Muscle layer of duodenum (tissue), 2 donors: ENCODE results near the gene RAB17.
A peak's percentile ranks its signal among the peaks of the same experiment; 100 is the strongest.
"Not testable (repeated sequence)": the region's sequence is repeated elsewhere in the genome, so short reads cannot be mapped to it uniquely, and the experiment has no call there.

Experiments used
- H3K27ac ChIP-seq: one replicate; pipeline ENCODE4 v1.7.0; 2013; ENCODE audit warnings: mild to moderate bottlenecking, low read length
- H3K27me3 ChIP-seq: one replicate; pipeline ENCODE4 v1.7.0; 2013; ENCODE audit warnings: low read depth, mild to moderate bottlenecking, control low read depth, low read length
- H3K36me3 ChIP-seq, 2 donors: one replicate each; pipeline ENCODE4 v1.7.0; 2013; ENCODE audit warnings: low read length in 2 of 2, control low read depth in 1 of 2, mild to moderate bottlenecking in 1 of 2; ENCODE audit not compliant: insufficient read depth in 2 of 2, control insufficient read depth in 1 of 2
- H3K4me1 ChIP-seq, 2 donors: one replicate each; pipeline ENCODE4 v1.7.0; 2013; ENCODE audit warnings: low read length in 2 of 2, mild to moderate bottlenecking in 2 of 2, control low read depth in 1 of 2, moderate library complexity in 1 of 2; ENCODE audit not compliant: insufficient read depth in 2 of 2, control insufficient read depth in 1 of 2
- H3K4me3 ChIP-seq, 2 donors: one replicate each; pipeline ENCODE4 v1.7.0; 2013; ENCODE audit warnings: low read length in 2 of 2, low read depth in 1 of 2, mild to moderate bottlenecking in 1 of 2
- H3K9me3 ChIP-seq, 2 donors: one replicate each; pipeline ENCODE4 v1.7.0; 2013; ENCODE audit warnings: low read length in 2 of 2, control low read depth in 1 of 2, mild to moderate bottlenecking in 1 of 2; ENCODE audit not compliant: control insufficient read depth in 1 of 2
- donor health status: healthy.

Gene RAB17

DNA sequence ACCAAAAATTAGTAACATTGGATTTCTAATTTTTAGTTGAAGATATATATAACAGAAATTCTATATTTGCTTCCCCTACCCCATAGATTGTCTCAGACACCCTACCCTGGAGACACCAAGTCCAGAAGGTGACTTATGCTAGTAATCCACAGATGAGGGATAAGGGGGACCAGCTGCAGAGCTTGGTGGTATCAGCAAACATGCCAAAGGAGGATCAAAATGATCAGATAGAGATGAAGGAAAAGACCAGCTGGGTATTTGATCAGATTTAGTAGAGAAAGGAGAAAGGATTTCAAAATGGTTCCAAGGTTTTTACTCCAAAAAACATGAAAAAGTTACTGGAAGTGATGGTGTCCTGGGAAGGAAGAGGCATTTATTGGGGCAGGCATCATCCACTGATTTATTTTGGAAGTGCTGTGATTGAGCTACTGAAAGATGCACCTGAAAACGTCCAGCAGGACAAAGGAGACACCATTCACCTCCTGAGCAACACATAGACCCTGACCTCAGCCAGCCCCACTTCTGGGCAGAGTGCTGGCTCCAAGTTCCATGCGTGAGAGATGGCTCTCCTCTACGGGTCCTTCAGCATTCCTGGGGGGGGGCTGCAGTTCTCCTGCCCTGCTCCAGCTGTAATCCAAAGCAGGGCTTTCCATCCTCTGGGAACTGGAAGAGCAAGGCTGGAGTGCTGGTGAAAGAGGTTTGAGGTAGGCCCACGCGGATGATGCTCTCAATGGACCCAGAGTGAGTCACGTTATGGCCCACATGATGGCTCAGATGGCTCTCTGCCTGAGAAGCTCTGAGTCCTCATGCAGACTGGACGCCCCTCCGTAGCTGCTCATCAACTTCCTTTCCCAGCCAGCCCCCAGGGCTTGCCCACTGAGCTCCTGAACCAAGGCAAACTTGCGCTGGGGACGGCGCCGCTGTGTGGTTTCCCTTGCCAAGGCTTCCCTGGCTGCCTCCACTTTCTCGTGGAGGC is 33.2 kb upstream of the RAB17 start:
- Histone ChIP-seq H3K4me3 (no peak overlapping the region), H3K4me1 (peaks cover 0 to 7% of the 10 kb centered on the region in 2 donors), H3K9me3 (no peaks in the 10 kb centered on the region), H3K27ac (no peak overlapping the region), H3K36me3 (no peaks in the 10 kb centered on the region), H3K27me3 (no peaks in the 10 kb centered on the region)

DNA sequence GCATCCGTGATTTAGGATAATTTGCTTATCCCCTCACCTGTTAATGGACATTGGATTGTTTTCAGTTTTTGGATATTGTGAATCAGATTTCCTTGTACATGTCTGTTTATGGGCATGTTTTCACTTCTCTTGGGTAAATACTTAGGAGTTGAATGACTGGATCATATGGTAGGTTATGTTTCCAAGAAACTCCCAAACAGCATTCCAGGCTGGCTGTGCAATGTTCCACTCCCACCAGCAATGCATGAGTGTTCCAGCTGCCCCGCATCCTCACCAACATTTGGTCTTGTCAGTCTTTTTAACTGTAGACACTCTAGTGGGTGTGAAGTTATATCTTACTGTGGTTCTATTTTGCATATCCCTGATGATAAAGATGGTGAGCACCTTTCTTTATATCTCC is 27.9 kb upstream of the RAB17 start:
- H3K27ac ChIP-seq = no peak overlapping the region
- H3K9me3 ChIP-seq = no peaks in the 10 kb centered on the region
- no peak overlapping the region for H3K4me3 ChIP-seq
- no peaks in the 10 kb centered on the region for H3K36me3 ChIP-seq
- peaks cover 0 to 32% of the 10 kb centered on the region in 2 donors for H3K4me1 ChIP-seq
- no peaks in the 10 kb centered on the region for H3K27me3 ChIP-seq

DNA sequence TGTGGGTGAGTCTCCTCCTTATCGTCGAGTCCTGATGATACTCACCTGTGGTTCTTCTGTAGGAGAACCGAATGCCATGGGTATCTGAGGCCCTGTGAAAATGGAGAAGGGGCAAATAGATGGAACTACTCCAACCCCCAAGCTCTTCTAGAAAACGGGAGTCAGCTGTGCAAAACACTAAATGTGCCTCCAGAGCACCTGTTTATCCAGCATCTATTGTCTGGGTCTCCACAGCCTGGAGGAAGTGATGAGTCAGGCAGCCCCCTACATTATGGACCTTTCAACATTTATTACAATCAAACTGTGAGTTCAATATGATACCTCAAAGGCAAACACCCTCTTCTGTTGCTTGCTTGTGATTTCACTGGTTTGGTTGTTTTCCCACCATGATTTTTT is 27.1 kb upstream of the RAB17 start:
- Histone ChIP-seq H3K27ac (peak overlapping the region; percentile 34), H3K4me3 (no peak overlapping the region), H3K9me3 (no peaks in the 10 kb centered on the region), H3K36me3 (no peaks in the 10 kb centered on the region), H3K27me3 (no peaks in the 10 kb centered on the region), H3K4me1 (peaks cover 0 to 32% of the 10 kb centered on the region in 2 donors)

DNA sequence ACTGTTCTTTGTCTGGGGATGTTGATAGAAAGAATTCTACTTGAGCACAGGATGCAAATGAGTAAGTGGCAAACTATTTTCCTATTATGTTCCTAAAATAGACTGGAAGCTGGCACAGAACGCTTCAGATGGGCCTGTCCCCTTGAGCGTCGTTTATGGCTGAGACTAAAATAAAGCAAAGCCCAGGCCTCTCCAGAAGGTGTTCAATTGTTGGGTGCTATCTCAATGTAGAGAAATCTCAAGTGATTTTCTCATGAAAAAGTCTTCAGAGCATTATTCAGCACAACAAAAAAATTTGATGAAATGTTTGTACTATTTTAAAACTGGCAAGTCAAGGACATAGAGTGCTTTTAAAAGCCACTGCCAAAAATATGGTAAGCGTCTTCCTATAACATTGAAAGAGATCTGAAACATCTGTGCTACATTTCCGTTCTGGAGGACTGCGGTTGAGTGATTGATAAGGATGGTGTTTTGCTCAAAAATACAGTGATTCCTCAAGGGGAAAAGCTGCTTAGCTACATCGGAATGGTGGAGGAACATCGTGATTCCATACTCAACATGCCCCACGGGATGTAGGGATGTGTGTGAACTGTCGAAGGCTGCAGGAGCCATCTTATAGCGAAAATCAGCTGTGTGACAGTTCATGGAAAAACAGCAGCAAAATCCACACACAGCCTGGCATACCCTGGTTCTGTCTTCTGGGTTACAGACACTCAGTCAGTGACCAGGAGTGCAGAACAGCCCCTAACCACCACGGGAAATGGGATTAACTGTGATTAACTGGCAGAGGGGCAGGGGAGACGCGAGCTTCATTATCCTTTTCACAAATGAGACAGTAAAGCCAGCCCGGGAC is 26.4 kb upstream of the RAB17 start:
- Histone ChIP-seq H3K9me3 (no peaks in the 10 kb centered on the region), H3K4me1 (peaks cover 0 to 32% of the 10 kb centered on the region in 2 donors), H3K4me3 (peak overlapping the region in 1 of 2 donors; percentile 23), H3K36me3 (no peaks in the 10 kb centered on the region), H3K27me3 (no peaks in the 10 kb centered on the region), H3K27ac (peak overlapping the region; percentile 34)

DNA sequence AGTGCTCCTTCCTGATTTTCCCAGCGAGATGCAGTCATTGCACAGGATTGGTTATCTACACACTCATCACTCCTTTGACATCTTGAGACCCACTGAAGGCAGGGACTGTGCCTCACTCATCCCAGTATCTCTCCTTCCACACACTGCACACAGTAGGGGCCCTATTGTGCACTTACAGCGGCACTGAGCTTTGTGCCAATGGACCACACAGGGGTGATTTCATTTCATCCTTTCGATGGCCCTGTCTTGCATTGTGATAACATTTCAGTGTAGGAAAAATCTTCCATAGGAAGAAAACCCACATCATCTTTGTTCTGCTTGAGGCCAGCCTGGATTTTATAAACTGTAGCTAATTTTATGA is 25.8 kb upstream of the RAB17 start:
- Histone ChIP-seq H3K27ac (peak overlapping the region; percentile 34), H3K4me3 (peak overlapping the region in 1 of 2 donors; percentile 23), H3K9me3 (no peaks in the 10 kb centered on the region), H3K36me3 (no peaks in the 10 kb centered on the region), H3K4me1 (peaks cover 0 to 32% of the 10 kb centered on the region in 2 donors), H3K27me3 (no peaks in the 10 kb centered on the region)

DNA sequence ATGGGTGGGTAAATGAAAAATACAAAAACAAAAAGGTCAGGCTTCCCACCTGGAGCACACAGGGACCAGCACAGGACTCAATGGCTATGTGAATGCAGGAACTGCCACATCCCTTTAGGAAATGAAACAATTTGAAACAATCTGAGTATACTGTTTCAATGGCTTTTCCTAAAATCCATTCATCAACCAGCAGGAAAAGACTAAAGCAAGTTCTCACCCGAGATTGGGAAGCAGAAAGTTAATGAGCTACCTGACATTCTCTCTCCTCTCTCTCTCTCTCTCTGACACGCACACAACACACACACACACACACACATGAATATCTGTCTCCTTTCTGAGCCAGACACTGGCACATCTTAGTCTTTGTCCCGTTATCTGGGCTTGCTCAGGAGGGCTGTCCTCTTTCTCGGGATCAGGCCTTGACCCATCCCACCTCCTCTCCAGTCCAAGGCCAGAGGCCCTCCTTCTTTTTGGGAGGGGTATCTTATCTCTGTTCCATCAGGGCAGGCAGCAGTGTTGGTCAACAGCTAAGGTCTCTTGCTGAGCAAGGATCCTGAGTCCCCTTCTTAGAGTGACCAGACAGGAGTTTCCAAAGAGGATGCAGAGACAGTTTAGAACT is 25.2 kb upstream of the RAB17 start:
- H3K4me1 ChIP-seq = peaks cover 0 to 32% of the 10 kb centered on the region in 2 donors
- peak overlapping the region; percentile 34 for H3K27ac ChIP-seq
- H3K4me3 ChIP-seq = no peak overlapping the region
- H3K27me3 ChIP-seq = no peaks in the 10 kb centered on the region
- no peaks in the 10 kb centered on the region for H3K9me3 ChIP-seq
- H3K36me3 ChIP-seq = no peaks in the 10 kb centered on the region

DNA sequence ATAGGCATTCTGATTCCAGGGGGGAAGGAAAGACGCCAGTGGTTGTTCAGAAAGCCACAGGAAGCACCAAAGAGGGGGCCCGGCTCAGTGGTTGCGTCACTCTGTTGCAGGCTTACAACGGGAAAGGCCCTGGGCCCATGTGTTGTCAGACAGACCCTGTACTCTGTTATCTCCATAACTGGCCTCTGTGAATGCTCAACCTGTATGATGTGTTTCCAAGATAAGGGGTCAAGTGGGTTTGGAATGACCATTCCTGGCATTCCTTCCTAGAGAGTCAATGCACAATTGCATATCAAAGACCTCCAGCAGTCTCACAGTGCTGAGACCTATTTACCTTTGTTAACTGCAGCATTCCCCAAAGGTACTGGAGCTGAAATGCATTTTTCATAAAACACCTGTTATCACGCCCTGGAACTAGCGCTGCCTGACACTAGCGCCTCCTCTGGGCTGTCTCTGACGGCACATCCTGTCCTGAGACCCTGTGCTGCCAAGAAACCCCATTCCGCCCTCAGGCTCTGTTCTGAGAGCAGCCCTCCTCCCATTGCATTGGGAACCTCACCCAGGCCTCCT is 23.7 kb upstream of the RAB17 start:
- Histone ChIP-seq H3K9me3 (no peaks in the 10 kb centered on the region), H3K4me3 (no peak overlapping the region), H3K27me3 (no peaks in the 10 kb centered on the region), H3K27ac (no peak overlapping the region), H3K4me1 (peaks cover 0 to 32% of the 10 kb centered on the region in 2 donors), H3K36me3 (no peaks in the 10 kb centered on the region)

DNA sequence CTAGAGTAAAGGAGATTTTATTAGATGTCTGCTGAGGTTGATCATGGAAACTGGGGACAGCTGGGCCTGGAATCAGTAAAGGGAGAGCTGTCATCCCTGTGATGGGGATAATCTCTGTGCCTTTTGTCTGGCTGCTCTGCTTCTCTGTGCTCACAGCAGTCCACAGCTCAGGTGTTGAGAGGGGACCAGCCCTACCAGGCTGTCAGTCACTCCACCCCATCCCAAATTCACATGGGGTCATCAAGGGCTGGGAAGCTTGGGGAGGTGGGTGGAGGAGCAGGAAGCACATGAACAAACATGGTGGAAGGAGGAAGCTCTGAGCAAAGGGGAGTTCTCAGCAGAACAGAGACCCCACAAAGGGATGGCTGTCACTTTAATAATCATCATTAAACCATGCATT is 23.1 kb upstream of the RAB17 start:
- Histone ChIP-seq H3K4me3 (no peak overlapping the region), H3K27me3 (no peaks in the 10 kb centered on the region), H3K27ac (no peak overlapping the region), H3K4me1 (peaks cover 0 to 32% of the 10 kb centered on the region in 2 donors), H3K36me3 (no peaks in the 10 kb centered on the region), H3K9me3 (no peaks in the 10 kb centered on the region)

DNA sequence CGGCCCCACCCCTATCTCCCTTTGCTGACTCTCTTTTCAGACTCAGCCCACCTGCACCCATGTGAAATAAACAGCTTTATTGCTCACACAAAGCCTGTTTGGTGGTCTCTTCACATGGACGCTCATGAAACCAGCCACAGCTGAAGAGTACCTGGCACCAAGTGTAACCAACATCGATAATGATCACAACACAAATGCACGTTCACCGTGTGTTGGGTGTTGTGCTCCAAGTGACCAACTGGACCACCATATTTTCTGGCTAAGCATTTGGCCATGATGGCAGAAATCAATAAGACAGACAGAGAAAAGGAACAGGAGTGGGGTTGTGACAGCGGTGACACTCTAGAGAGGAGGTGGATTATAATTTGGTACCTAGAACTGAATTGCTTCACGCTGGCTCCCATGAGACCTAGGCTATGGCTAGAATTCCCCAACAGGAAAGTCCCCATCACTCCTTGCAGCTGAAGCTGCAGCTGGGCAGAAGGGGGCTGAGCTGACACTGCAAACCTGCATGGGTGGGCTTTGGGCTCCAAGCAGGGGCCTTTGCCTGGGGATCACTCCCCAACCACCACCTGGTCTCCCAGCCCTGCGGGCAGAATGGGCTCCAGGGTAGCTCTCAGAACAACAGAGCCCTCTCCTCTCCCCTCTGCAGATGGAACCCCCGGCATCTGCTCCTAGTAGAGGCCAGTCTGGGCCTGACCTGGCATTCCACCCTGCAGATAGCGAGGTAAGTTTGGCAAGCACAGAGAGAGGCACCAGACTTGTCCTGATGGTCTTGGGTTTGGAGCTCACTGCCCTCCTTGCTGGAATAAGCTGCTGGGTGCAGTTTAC is 22.2 kb upstream of the RAB17 start:
- Histone ChIP-seq H3K27me3 (no peaks in the 10 kb centered on the region), H3K4me3 (no peak overlapping the region), H3K36me3 (no peaks in the 10 kb centered on the region), H3K27ac (no peak overlapping the region), H3K4me1 (peaks cover 0 to 32% of the 10 kb centered on the region in 2 donors), H3K9me3 (no peaks in the 10 kb centered on the region)

DNA sequence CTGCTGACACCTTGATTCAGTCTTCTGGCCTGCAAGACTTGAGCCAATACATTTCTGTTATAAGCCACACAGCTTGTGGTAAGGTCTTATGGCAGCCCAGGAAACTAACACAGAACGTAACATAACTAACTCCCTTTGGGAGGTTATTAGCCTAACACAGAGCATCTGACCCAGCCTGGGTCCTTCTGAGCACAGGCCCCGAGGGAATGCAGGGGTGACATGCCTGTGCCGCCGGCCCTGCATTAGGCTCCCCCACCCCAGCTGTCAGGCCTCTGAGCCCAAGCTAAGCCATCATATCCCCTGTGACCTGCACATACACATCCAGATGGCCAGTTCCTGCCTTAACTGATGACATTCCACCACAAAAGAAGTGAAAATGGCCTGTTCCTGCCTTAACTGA is 16.0 kb upstream of the RAB17 start:
- H3K9me3 ChIP-seq, H3K4me1 ChIP-seq, H3K27me3 ChIP-seq, H3K36me3 ChIP-seq, H3K4me3 ChIP-seq, H3K27ac ChIP-seq: not testable (repeated sequence)
